Left lung (tissue), 10 donors: Measurements from ENCODE around the gene PLEKHS1. TPM values are rescaled to one million over a fixed set of nuclear protein-coding genes. Genes with fewer than 3 reads are reported as not detected.
A peak's percentile ranks its signal among the peaks of the same experiment; 100 is the strongest.

Experiments used
- ATAC-seq: fragments of 200-7000 bp; cut with Tn5 transposase; one replicate; pipeline ENCODE4 v1.9.1; 2020; ENCODE audit warnings: moderate library complexity
- DNase-seq, 4 donors: peaks; one replicate each; pipeline ENCODE4 v3.0.0-alpha.2; 2013 to 2020
- H3K27ac ChIP-seq, 2 donors: fragments of 200-600 bp; sonication (generic) in 1 of 2; one replicate each; pipeline versions ENCODE4 v1.5.0 to v1.8.0; 2020 to 2021
- H3K27me3 ChIP-seq, 2 donors: fragments of 200-600 bp; sonication (generic) in 1 of 2; one replicate each; pipeline versions ENCODE4 v1.5.0 to v1.8.0; 2020 to 2021
- H3K36me3 ChIP-seq, 2 donors: fragments of 200-600 bp; sonication (generic) in 1 of 2; one replicate each; pipeline versions ENCODE4 v1.5.0 to v1.8.0; 2020 to 2021
- H3K4me1 ChIP-seq, 2 donors: fragments of 200-600 bp; one replicate each; pipeline ENCODE4 v1.8.0; 2021
- H3K4me3 ChIP-seq, 2 donors: fragments of 200-600 bp; sonication (generic) in 1 of 2; one replicate each; pipeline versions ENCODE4 v1.5.0 to v1.8.0; 2020 to 2021; ENCODE audit warnings: mild to moderate bottlenecking in 1 of 2
- H3K9me3 ChIP-seq, 2 donors: fragments of 200-600 bp; sonication (generic) in 1 of 2; one replicate each; pipeline versions ENCODE4 v1.5.0 to v1.8.0; 2020 to 2021
- intact Hi-C, 2 donors: fragments of 100-400 bp; cut with DNase I; formaldehyde crosslinking; loops; one replicate each; pipeline versions ENCODE4 v1.11.2 to v1.14.2; 2022
- polyA plus RNA-seq, 6 donors: library from polyadenylated mRNA; unstranded; fragments of 120-200 nt; gene quantifications; one replicate each; pipeline ENCODE4 v1.2.1, GENCODE V29; 2013; ENCODE audit not compliant: insufficient read length in 6 of 6
- total RNA-seq, 2 donors: library from RNA; stranded (reverse); fragmentation: NEBNext Ultra II Directional; extraction: Animal tissue kit (Norgen Biotek cat#: 25700); gene quantifications; one replicate each; pipeline ENCODE4 v1.2.1, GENCODE V29; 2021
- TF ChIP-seq, protein P1 (sequence below), 2 donors: fragments of 200-600 bp; sonication (generic) in 1 of 2; IDR thresholded peaks; one replicate each; pipeline versions ENCODE4 v1.5.0 to v1.8.0; 2021; ENCODE audit warnings: antibody characterized with exemption in 2 of 2
- donor health status: DM: no; HTN: yes; CAD: no.
- donor health status: DM: no; HTN: no; CAD: no.

The PLEKHS1 gene
- total and polyA plus RNA-seq, 8 donors = 0.05 to 4.7 (median 0.13) TPM; not detected in 1

GRCh38 chr10:113709221-113709838, 42.2 kb upstream of the PLEKHS1 start:
- TF ChIP-seq, protein P1, sequence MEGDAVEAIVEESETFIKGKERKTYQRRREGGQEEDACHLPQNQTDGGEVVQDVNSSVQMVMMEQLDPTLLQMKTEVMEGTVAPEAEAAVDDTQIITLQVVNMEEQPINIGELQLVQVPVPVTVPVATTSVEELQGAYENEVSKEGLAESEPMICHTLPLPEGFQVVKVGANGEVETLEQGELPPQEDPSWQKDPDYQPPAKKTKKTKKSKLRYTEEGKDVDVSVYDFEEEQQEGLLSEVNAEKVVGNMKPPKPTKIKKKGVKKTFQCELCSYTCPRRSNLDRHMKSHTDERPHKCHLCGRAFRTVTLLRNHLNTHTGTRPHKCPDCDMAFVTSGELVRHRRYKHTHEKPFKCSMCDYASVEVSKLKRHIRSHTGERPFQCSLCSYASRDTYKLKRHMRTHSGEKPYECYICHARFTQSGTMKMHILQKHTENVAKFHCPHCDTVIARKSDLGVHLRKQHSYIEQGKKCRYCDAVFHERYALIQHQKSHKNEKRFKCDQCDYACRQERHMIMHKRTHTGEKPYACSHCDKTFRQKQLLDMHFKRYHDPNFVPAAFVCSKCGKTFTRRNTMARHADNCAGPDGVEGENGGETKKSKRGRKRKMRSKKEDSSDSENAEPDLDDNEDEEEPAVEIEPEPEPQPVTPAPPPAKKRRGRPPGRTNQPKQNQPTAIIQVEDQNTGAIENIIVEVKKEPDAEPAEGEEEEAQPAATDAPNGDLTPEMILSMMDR (IDR thresholded peaks at IDR 0.05) = no peak
- DNase-seq = no peak
- H3K4me1 ChIP-seq = peaks cover 9 to 22% of the 10 kb centered on the region in 2 donors
- no peaks in the 10 kb centered on the region for H3K27me3 ChIP-seq
- H3K27ac ChIP-seq = peak overlapping the region in 1 of 2 donors; percentile 39
- H3K4me3 ChIP-seq = no peak overlapping the region
- intact Hi-C loops = no loop called here
- peaks cover 0 to 6% of the 10 kb centered on the region in 2 donors for H3K36me3 ChIP-seq
- ATAC-seq = peak; percentile 21
- H3K9me3 ChIP-seq = no peaks in the 10 kb centered on the region

DNA sequence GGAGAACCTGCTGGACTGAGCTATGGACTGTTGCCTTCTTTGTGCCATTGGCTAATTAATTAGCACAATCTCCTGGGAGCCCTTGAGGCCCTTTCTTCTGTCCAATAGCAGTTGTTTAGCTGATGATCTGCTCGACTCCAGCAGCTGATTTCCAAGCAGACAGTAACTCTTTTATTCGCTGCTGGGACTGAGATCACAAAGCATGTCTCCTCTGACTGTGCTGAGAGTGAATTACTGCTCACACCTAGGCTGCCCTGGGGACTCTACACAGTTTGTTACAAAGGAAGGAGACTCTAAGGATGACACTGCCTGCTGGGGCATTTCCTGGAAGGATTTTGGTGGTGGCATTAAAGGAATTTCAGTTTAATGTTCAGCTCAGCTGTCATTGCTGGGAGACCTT, 40.3 kb upstream of the PLEKHS1 start:
- no peak for ATAC-seq
- Histone ChIP-seq H3K9me3 (no peaks in the 10 kb centered on the region), H3K4me3 (no peak overlapping the region), H3K4me1 (peaks cover 9 to 22% of the 10 kb centered on the region in 2 donors), H3K27me3 (no peaks in the 10 kb centered on the region), H3K27ac (no peak overlapping the region), H3K36me3 (peaks cover 0 to 11% of the 10 kb centered on the region in 2 donors)
- TF ChIP-seq, protein P1 (IDR thresholded peaks at IDR 0.05) = no peak
- intact Hi-C loops = loop anchor here in 1 of 2 donors (10.0 kb wide), 1 partner anchor 394 kb away; no protein-coding TSS in a partner anchor
- no peak for DNase-seq

DNA sequence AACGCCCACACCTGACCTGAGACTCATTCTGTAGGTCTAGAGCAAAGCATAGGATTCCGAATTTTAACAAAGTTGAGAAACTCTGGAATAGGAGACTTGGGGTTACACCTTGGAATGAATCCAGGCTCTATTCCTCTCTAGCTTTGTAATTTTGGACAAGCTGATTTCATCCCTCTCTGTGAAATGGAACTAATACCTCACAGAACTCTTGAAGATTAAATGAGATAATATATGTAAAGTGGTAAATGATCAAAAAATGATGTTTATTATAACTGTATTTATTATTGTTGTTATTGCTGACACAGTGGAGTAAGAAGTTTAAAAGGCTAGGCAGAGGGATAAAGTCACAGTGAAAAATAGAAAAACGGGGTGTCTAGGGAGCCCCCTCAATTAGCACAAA, 39.5 kb upstream of the PLEKHS1 start:
- no peaks in the 10 kb centered on the region for H3K9me3 ChIP-seq
- H3K36me3 ChIP-seq = peaks cover 0 to 11% of the 10 kb centered on the region in 2 donors
- no peaks in the 10 kb centered on the region for H3K27me3 ChIP-seq
- no peak for ATAC-seq
- TF ChIP-seq, protein P1 (IDR thresholded peaks at IDR 0.05) = no peak
- no peak overlapping the region for H3K4me3 ChIP-seq
- H3K27ac ChIP-seq = no peak overlapping the region
- DNase-seq = no peak
- intact Hi-C loops = loop anchor here in 1 of 2 donors (10.0 kb wide), 1 partner anchor 393 kb away; no protein-coding TSS in a partner anchor
- peaks cover 9 to 17% of the 10 kb centered on the region in 2 donors for H3K4me1 ChIP-seq

DNA sequence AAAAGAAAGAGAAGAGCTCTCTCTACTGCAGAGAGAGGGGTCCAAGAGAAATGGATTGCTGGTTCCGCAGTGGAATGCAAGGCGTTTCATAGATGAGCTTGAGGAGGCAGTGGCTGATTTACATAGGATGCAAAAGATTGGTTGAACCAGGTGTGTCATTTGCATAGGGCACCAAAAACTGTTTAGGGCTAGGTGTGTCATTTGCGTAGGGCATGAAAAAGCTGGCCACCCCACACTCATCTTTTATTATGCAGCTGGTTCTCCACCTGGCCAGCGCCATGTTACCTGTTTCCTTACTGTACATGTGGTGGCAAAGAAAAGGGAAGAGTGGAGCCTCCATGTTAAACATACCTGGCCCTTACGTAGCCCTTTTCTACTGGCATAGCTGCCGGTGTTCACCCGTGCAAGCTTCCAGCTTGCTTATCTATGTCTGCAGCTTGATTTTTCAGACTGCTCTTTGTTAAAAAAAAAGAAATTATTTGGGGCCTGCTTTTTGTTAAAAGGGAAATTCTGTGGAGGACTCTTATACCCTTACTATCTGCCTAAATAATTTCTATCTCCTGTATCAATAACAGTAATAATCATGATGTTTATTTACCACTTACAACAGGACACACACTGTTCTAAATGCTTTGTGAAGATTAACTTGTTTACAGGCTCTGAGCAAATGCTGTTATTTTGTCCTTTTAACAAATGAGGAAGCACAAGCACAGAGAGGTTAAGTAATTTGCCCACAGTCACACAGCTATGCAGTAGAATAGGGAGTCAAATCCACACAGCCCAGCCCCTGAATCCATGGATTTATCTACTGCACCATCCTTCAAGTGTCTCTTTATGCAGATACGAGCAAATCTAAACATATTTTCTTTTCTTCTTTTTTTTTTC, 38.5 kb upstream of the PLEKHS1 start:
- intact Hi-C loops = loop anchor here in 1 of 2 donors (10.0 kb wide), 1 partner anchor 392 kb away; no protein-coding TSS in a partner anchor
- no peaks in the 10 kb centered on the region for H3K9me3 ChIP-seq
- no peak overlapping the region for H3K4me3 ChIP-seq
- DNase-seq (no peak), ATAC-seq (no peak)
- no peaks in the 10 kb centered on the region for H3K27me3 ChIP-seq
- TF ChIP-seq, protein P1 (IDR thresholded peaks at IDR 0.05) = no peak
- no peak overlapping the region for H3K27ac ChIP-seq
- peaks cover 4 to 7% of the 10 kb centered on the region in 2 donors for H3K4me1 ChIP-seq
- H3K36me3 ChIP-seq = peaks cover 0 to 14% of the 10 kb centered on the region in 2 donors

DNA sequence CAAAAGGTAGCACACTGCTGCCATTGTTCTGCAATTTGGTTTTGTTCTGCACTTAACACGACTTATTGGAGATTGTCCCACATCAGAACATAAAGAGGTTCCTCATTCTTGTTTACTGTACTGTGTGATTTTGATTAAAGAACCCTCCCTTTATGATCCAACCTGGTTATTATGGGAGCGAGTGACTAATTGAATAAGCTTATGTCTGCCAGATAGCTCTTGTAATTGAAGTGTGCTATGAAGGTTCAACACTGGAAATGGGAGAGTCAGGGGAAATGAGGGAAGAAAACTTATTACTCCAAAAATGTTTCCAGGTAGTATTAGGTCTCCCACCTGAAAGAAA, 37.9 kb upstream of the PLEKHS1 start:
- ATAC-seq (no peak), DNase-seq (no peak)
- H3K27ac ChIP-seq = no peak overlapping the region
- no peaks in the 10 kb centered on the region for H3K27me3 ChIP-seq
- intact Hi-C loops = loop anchor here in 1 of 2 donors (10.0 kb wide), 1 partner anchor 391 kb away; no protein-coding TSS in a partner anchor
- no peak overlapping the region for H3K4me3 ChIP-seq
- TF ChIP-seq, protein P1 (IDR thresholded peaks at IDR 0.05) = no peak
- no peaks in the 10 kb centered on the region for H3K9me3 ChIP-seq
- peaks cover 0 to 14% of the 10 kb centered on the region in 2 donors for H3K36me3 ChIP-seq
- peaks cover 4 to 7% of the 10 kb centered on the region in 2 donors for H3K4me1 ChIP-seq
